GM06990 (cell line): ENCODE measurements around the gene LUC7L3.

Experiments
- DNase-seq: peaks from one replicate; pipeline ENCODE4 v3.0.0-alpha.2; 2011; ENCODE audit not compliant: insufficient read length; ENCODE audit errors: extremely low read depth
- H3K27me3 ChIP-seq: replicated peaks from 2 replicates; pipeline ENCODE4 v1.6.0; 2011; ENCODE audit warnings: low read length; ENCODE audit not compliant: control insufficient read depth, insufficient read depth
- H3K36me3 ChIP-seq: 2 replicates; pipeline ENCODE4 v1.5.1; 2011; ENCODE audit warnings: low read length; ENCODE audit not compliant: control insufficient read depth, insufficient read depth
- H3K4me3 ChIP-seq: replicated peaks from 2 replicates; pipeline ENCODE4 v1.5.1; 2011; ENCODE audit warnings: low read depth, mild to moderate bottlenecking, control low read depth, low read length
- TF ChIP-seq, protein P1 (sequence below): IDR thresholded peaks from 2 replicates; pipeline ENCODE4 v1.5.1; 2011; ENCODE audit warnings: low read length, control low read depth, mild to moderate bottlenecking, inconsistent platforms; ENCODE audit not compliant: insufficient read depth, poor library complexity, severe bottlenecking

Gene LUC7L3

GRCh38 chr17:50684612-50685333 lies 34.6 kb upstream of the LUC7L3 start:
- Histone ChIP-seq H3K36me3 (no peaks in the 10 kb centered on the region), H3K4me3 (no peak overlapping the region), H3K27me3 (no peaks in the 10 kb centered on the region; the same call in none of the 2 replicates)
- TF ChIP-seq, protein P1, sequence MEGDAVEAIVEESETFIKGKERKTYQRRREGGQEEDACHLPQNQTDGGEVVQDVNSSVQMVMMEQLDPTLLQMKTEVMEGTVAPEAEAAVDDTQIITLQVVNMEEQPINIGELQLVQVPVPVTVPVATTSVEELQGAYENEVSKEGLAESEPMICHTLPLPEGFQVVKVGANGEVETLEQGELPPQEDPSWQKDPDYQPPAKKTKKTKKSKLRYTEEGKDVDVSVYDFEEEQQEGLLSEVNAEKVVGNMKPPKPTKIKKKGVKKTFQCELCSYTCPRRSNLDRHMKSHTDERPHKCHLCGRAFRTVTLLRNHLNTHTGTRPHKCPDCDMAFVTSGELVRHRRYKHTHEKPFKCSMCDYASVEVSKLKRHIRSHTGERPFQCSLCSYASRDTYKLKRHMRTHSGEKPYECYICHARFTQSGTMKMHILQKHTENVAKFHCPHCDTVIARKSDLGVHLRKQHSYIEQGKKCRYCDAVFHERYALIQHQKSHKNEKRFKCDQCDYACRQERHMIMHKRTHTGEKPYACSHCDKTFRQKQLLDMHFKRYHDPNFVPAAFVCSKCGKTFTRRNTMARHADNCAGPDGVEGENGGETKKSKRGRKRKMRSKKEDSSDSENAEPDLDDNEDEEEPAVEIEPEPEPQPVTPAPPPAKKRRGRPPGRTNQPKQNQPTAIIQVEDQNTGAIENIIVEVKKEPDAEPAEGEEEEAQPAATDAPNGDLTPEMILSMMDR = no peak
- no peak for DNase-seq

DNA sequence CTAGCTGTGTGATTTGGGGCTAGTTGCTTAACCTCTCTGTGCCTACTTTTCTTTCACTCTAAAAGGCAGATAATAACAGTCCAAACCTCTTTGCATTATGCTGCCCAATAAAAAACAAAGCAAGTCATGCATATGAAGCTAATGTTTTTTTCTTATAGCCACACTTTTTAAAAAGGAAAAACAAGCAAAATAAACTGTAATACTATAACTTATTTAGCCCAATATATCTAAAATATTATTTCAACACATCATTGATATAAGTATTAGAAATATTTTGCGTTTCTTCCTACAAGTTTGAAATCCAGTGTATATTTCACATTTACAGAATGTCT lies 34.1 kb upstream of the LUC7L3 start:
- no peaks in the 10 kb centered on the region; the same call in 1 of the 2 replicates for H3K27me3 ChIP-seq
- DNase-seq = no peak
- TF ChIP-seq, protein P1 = no peak
- no peak overlapping the region for H3K4me3 ChIP-seq
- no peaks in the 10 kb centered on the region for H3K36me3 ChIP-seq

DNA sequence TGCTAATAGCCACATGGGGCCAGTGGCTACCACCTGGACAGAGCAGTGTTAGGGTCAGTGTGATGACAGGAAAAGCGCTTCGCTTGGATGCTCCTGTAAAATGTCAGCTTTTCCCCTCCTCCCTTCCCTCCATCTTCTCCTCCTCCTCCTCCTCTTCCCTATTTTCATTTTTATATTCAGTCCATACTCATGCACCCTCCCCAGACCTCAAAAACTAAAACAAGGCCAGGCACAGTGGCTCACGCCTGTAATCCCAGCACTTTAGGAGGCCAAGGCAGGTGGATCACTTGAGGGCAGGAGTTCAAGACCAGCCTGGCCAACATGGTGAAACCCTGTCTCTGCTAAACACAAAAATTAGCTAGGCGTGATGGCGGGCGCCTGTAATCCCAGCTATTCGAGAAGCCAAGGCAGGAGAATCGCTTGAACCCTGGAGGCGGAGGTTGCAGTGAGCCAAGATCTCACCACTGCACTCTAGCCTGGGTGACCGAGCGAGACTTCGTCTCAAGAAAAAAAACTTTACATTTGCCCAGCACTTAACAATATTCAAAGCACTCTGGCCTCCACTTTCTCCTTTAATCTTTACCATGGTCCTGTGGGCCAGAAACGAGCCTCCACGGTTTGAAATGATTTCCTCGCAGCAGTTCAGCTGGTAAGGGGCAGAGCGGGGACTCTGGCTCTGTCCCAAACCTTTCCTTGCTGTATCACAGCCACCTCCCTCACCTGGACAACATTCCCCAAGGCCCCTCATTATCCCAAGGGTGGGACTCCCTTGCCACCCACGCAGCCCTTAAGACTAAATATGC lies 33.5 kb upstream of the LUC7L3 start:
- H3K4me3 ChIP-seq = no peak overlapping the region
- TF ChIP-seq, protein P1 = no peak

DNA sequence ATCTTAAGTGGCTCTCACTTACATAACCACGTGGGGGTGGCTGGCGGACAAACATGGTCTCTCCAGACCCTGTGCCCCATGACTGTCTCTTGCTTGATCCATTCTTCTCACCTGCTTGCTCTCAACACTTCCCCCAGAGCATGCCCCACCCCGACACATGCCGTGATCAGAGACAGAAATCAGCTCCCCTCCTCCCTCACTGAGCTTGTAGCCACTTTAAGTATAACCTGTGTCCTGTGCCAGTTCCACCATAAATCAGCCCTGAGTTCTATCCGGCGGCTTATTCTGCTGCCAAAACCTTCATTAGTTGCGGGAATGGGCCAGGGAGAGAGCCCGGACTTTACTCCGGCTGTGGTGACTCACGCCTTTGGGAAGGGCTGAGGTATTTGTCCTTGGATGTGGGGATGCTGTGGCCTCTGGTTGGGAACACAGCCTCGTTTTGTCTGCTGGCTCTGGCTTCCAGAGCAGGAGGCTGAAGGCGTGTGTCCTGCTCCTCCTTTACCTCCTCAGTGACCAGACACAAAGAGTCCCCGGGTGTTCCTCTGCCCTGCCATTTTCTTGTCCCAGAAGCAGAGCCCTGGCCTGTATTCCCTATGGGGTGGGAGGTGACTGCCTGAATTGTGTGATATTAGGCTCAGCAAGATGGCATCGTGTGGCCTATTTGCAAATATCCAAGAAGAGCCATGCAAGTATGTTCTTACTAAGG lies 32.8 kb upstream of the LUC7L3 start:
- Histone ChIP-seq H3K4me3 (no peak overlapping the region), H3K36me3 (no peaks in the 10 kb centered on the region; the same call in none of the 2 replicates), H3K27me3 (no peaks in the 10 kb centered on the region; the same call in 1 of the 2 replicates)
- DNase-seq = no peak
- TF ChIP-seq, protein P1 = no peak

More for the DNA sequence above, 33.5 kb upstream of the LUC7L3 start:
- no peak for DNase-seq
- Histone ChIP-seq H3K27me3 (no peaks in the 10 kb centered on the region; the same call in 1 of the 2 replicates), H3K36me3 (no peaks in the 10 kb centered on the region)

DNA sequence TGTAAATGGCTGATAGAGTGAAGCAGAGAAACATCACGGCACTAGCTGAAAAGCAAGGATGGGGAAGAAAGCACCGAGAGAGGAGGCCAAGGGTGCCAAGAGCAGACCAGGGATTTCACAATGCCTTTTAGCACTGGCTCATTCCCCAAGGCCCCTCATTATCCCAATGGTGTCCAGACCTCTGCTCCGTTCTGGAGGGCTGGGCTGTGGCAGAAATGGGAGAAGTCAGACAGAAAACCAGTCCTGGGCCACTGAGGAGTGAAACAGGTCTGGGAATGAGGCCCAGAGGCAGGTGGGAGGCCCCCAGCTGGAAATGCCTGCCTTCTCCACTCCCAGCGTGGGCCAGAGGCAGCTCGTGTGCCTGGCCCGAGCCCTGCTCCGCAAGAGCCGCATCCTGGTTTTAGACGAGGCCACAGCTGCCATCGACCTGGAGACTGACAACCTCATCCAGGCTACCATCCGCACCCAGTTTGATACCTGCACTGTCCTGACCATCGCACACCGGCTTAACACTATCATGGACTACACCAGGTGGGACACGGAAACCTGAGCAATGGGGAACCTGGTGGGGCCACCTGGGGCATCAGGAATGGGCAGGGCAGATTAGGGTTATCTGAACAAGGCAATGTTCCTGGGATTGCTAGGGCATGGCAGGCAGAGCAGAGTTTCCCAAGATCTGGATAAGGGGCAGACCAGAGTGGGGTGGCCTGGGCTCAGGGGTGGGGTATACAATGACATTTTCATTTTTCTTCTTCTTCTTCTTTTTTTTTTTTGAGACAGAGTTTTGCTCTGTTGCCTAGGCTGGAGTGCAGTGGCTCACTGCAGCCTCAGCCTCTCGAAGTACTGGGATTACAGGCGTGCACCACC lies 32.0 kb upstream of the LUC7L3 start:
- TF ChIP-seq, protein P1 = no peak
- no peak overlapping the region for H3K4me3 ChIP-seq
- no peak for DNase-seq
- H3K27me3 ChIP-seq = no peaks in the 10 kb centered on the region; the same call in 1 of the 2 replicates
- H3K36me3 ChIP-seq = peaks cover 3% of the 10 kb centered on the region
